Neural cell (in vitro differentiated cells): ENCODE data around the gene OTOP3. TPM values are rescaled to one million over a fixed set of nuclear protein-coding genes. Genes with fewer than 3 reads are reported as not detected.

Experiments used
- H2AFZ ChIP-seq: fragments of 200-600, 300-800 bp; sonication (generic), shearing (Covaris generic); 2 replicates; pipeline ENCODE4 v1.6.0; 2014; ENCODE audit warnings: low read depth, mild to moderate bottlenecking, antibody characterized with exemption, low read length, moderate library complexity
- H3F3A ChIP-seq: fragments of 200-600 bp; shearing (Covaris generic); 2 replicates; pipeline ENCODE4 v1.6.1; 2016; ENCODE audit warnings: mild to moderate bottlenecking, moderate library complexity, mixed read lengths, antibody characterized with exemption, low read length; ENCODE audit not compliant: insufficient read depth, poor library complexity, severe bottlenecking
- H3K27ac ChIP-seq: fragments of 200-600, 300-800 bp; sonication (generic), shearing (Covaris generic); 2 replicates; pipeline ENCODE4 v1.5.1; 2014; ENCODE audit warnings: mild to moderate bottlenecking, low read length, moderate library complexity
- H3K27me3 ChIP-seq: fragments of 300-800, 200-600 bp; sonication (generic), shearing (Covaris generic); 2 replicates; pipeline ENCODE4 v1.6.0; 2014; ENCODE audit warnings: mild to moderate bottlenecking, low read depth, low read length, moderate library complexity; ENCODE audit not compliant: insufficient read depth
- H3K36me3 ChIP-seq: fragments of 300-800, 200-600 bp; sonication (generic), shearing (Covaris generic); 2 replicates; pipeline ENCODE4 v1.5.1; 2014; ENCODE audit warnings: mild to moderate bottlenecking, antibody characterized with exemption, low read length, moderate library complexity; ENCODE audit not compliant: insufficient read depth
- H3K4me2 ChIP-seq: fragments of 300-800, 200-600 bp; sonication (generic), shearing (Covaris generic); 2 replicates; pipeline ENCODE4 v1.6.0; 2014; ENCODE audit warnings: mild to moderate bottlenecking, low read length
- H3K4me3 ChIP-seq: fragments of 300-800, 200-600 bp; sonication (generic), shearing (Covaris generic); 2 replicates; pipeline ENCODE4 v1.5.1; 2014; ENCODE audit warnings: mild to moderate bottlenecking, low read length, moderate library complexity
- H3K79me2 ChIP-seq: fragments of 200-600 bp; shearing (Covaris generic); replicated peaks from 2 replicates; pipeline ENCODE4 v1.6.0; 2014; ENCODE audit warnings: mild to moderate bottlenecking, low read length, moderate library complexity; ENCODE audit not compliant: insufficient read depth
- H3K9ac ChIP-seq: fragments of 300-800, 200-600 bp; sonication (generic), shearing (Covaris generic); 2 replicates; pipeline ENCODE4 v1.6.1; 2016; ENCODE audit warnings: mild to moderate bottlenecking, low read length, mixed read lengths
- H3K9me2 ChIP-seq: fragments of 200-600 bp; shearing (Covaris generic); 2 replicates; pipeline ENCODE4 v1.6.1; 2016; ENCODE audit warnings: mild to moderate bottlenecking, low read length, mixed read lengths; ENCODE audit not compliant: insufficient read depth
- H3K9me3 ChIP-seq: fragments of 200-600, 300-800 bp; sonication (generic), shearing (Covaris generic); 2 replicates; pipeline ENCODE4 v1.6.1; 2016; ENCODE audit warnings: mild to moderate bottlenecking, mixed run types, low read length, moderate library complexity, mixed read lengths
- H4K20me1 ChIP-seq: fragments of 200-600 bp; shearing (Covaris generic); 2 replicates; pipeline ENCODE4 v1.6.1; 2016; ENCODE audit warnings: mild to moderate bottlenecking, mixed run types; ENCODE audit not compliant: insufficient read depth
- CTCF ChIP-seq: fragments of 450-650 bp; IDR thresholded peaks from 2 replicates; pipeline ENCODE4 v1.5.1; 2014; ENCODE audit warnings: antibody characterized with exemption, mild to moderate bottlenecking, moderate library complexity; ENCODE audit not compliant: poor library complexity, severe bottlenecking
- EP300 ChIP-seq: fragments of 450-650 bp; conservative IDR thresholded peaks from 2 replicates; pipeline ENCODE4 v1.6.1; 2014; ENCODE audit warnings: antibody characterized with exemption, mild to moderate bottlenecking, moderate library complexity; ENCODE audit not compliant: poor library complexity, severe bottlenecking
- EZH2 ChIP-seq: fragments of 200-600, 300-800 bp; shearing (Covaris generic), sonication (generic); IDR thresholded peaks from 2 replicates; pipeline ENCODE4 v1.6.1; 2014; ENCODE audit warnings: antibody characterized with exemption, low read length, borderline replicate concordance, mild to moderate bottlenecking; ENCODE audit not compliant: insufficient read depth, poor library complexity, severe bottlenecking
- MXI1 ChIP-seq: fragments of 450-650 bp; conservative IDR thresholded peaks from 2 replicates; pipeline ENCODE4 v1.6.1; 2014; ENCODE audit warnings: antibody characterized with exemption, mild to moderate bottlenecking; ENCODE audit not compliant: poor library complexity, severe bottlenecking
- POLR2AphosphoS5 ChIP-seq: IDR thresholded peaks from 2 replicates; pipeline ENCODE4 v1.6.1; 2012
- RAD21 ChIP-seq: fragments of 450-650 bp; conservative IDR thresholded peaks from 2 replicates; pipeline ENCODE4 v1.6.1; 2014; ENCODE audit warnings: antibody characterized with exemption, mild to moderate bottlenecking, moderate library complexity
- REST ChIP-seq: IDR thresholded peaks from 2 replicates; pipeline ENCODE4 v1.6.1; 2012; ENCODE audit warnings: borderline replicate concordance
- SMC3 ChIP-seq: fragments of 450-650 bp; conservative IDR thresholded peaks from 2 replicates; pipeline ENCODE4 v1.6.1; 2014; ENCODE audit warnings: antibody characterized with exemption, mild to moderate bottlenecking, moderate library complexity; ENCODE audit not compliant: poor library complexity
- TAF1 ChIP-seq: IDR thresholded peaks from 2 replicates; pipeline ENCODE4 v1.6.1; 2012; ENCODE audit warnings: low read depth
- polyA plus RNA-seq: library from polyadenylated mRNA; depleted of rRNA; stranded (reverse); fragments of >200 nt; gene quantifications from 2 replicates; pipeline ENCODE4 v1.2.3, GENCODE V29; 2014

Gene OTOP3
- polyA plus RNA-seq, 1 donor from 2014 or later: not detected

- Histone ChIP-seq H3F3A (no peaks in the 10 kb centered on the region), H3K27me3 (peaks cover 8% of the 10 kb centered on the region), H3K9me3 (no peaks in the 10 kb centered on the region), H3K4me3 (peak overlapping the region; percentile 96), H3K79me2 (peaks cover 5% of the 10 kb centered on the region), H4K20me1 (no peaks in the 10 kb centered on the region), H3K36me3 (no peaks in the 10 kb centered on the region), H2AFZ (peak overlapping the region; percentile 65), H3K27ac (peak overlapping the region; percentile 12), H3K9ac (peak overlapping the region; percentile 83), H3K4me2 (peak overlapping the region; percentile 81), H3K9me2 (no peaks in the 10 kb centered on the region)
- TF ChIP-seq TAF1 (no peak), EP300 (no peak), MXI1 (no peak), REST (no peak), RAD21 (no peak), SMC3 (no peak), POLR2AphosphoS5 (no peak), EZH2 (no peak), CTCF (no peak)
Measured at GRCh38 chr17:74971842-74972106, 36.1 kb downstream of the OTOP3 start.

GRCh38 chr17:74972107-74972972 lies 36.6 kb downstream of the OTOP3 start, which contains the start of gene HID1:
Gene HID1 (minus strand): TSS chr17:74972759. CDS start chr17:74972656, 103 bp downstream.
- Histone ChIP-seq H3K27ac (peak within 1 kb of the TSS; percentile 47), H3K9ac (peak within 1 kb of the TSS; percentile 83), H3K27me3 (peaks cover 8% of the 10 kb centered on the region)

More at GRCh38 chr17:74972107-74972972, 36.6 kb downstream of the OTOP3 start, which contains the start of gene HID1:
- no peaks in the 10 kb centered on the region for H3K9me2 ChIP-seq
- no peaks in the 10 kb centered on the region for H4K20me1 ChIP-seq
- peak within 1 kb of the TSS; percentile 81 for H3K4me2 ChIP-seq
- H2AFZ ChIP-seq: peak within 1 kb of the TSS; percentile 65
- peak within 1 kb of the TSS; percentile 96 for H3K4me3 ChIP-seq
- no peaks in the 10 kb centered on the region for H3F3A ChIP-seq
- TF ChIP-seq POLR2AphosphoS5 (peak; percentile 63), SMC3 (no peak), REST (peak; percentile 20)
- H3K36me3 ChIP-seq: no peaks in the 10 kb centered on the region
- peaks cover 5% of the 10 kb centered on the region for H3K79me2 ChIP-seq
- H3K9me3 ChIP-seq: no peaks in the 10 kb centered on the region
